ENCODE data around the gene HDAC4.

Gene HDAC4

GRCh38 chr2:239229545-239230279 is 171.1 kb downstream of the HDAC4 start:
- DNase-seq: no peak

GRCh38 chr2:239227661-239228371 is 173.0 kb downstream of the HDAC4 start:
- DNase-seq: no peak

GRCh38 chr2:239226677-239227581 is 173.9 kb downstream of the HDAC4 start:
- no peak for DNase-seq

- no peak for DNase-seq
Observed at GRCh38 chr2:239225871-239226561, 174.8 kb downstream of the HDAC4 start.

- no peak for DNase-seq
Observed at GRCh38 chr2:239225371-239225851, 175.4 kb downstream of the HDAC4 start.

GRCh38 chr2:239224955-239225354 is 175.9 kb downstream of the HDAC4 start:
- no peak for DNase-seq

- no peak for DNase-seq
Observed at GRCh38 chr2:239224199-239224570, 176.6 kb downstream of the HDAC4 start.

GRCh38 chr2:239223310-239224198 is 177.3 kb downstream of the HDAC4 start:
- no peak for DNase-seq

- no peak for DNase-seq
Observed at GRCh38 chr2:239222706-239223309, 178.0 kb downstream of the HDAC4 start.

GRCh38 chr2:239222312-239222660 is 178.5 kb downstream of the HDAC4 start:
- no peak for DNase-seq

- DNase-seq: no peak
Observed at GRCh38 chr2:239220981-239221396, 179.8 kb downstream of the HDAC4 start.

- DNase-seq: no peak
Observed at GRCh38 chr2:239220341-239220740, 180.5 kb downstream of the HDAC4 start.

GRCh38 chr2:239216614-239217273 is 184.1 kb downstream of the HDAC4 start:
- DNase-seq: peak; percentile 49

GRCh38 chr2:239215988-239216613 is 184.7 kb downstream of the HDAC4 start:
- DNase-seq: no peak

- no peak for DNase-seq
Observed at GRCh38 chr2:239215136-239215925, 185.5 kb downstream of the HDAC4 start.

- DNase-seq: no peak
Observed at GRCh38 chr2:239214725-239215124, 186.1 kb downstream of the HDAC4 start.

- DNase-seq: no peak
Observed at GRCh38 chr2:239213643-239214101, 187.1 kb downstream of the HDAC4 start.

GRCh38 chr2:239212929-239213642 is 187.7 kb downstream of the HDAC4 start:
- DNase-seq: no peak
